Measurements from ENCODE around the gene CCDC33. TPM values are rescaled to one million over a fixed set of nuclear protein-coding genes. Genes with fewer than 3 reads are reported as not detected.

Gene CCDC33
- total RNA-seq, 1 experiment from 2014 or later: not detected

- H3K9me3 Mint-ChIP-seq (ENCODE audit: unreplicated experiment): no peaks in the 10 kb centered on the region
- H3K36me3 Mint-ChIP-seq (ENCODE audit: insufficient read depth, unreplicated experiment): no peaks in the 10 kb centered on the region
- Histone ChIP-seq H3K9me3 (no peaks in the 10 kb centered on the region), H3K4me1 (peaks cover 12% of the 10 kb centered on the region; the same call in 1 of the 2 replicates), H3K27me3 (replicated peaks; ENCODE audit: control insufficient read depth, insufficient read depth, low read length) (no peaks in the 10 kb centered on the region), H3K4me3 (ENCODE audit: low read depth, low read length) (no peak overlapping the region), H3K36me3 (ENCODE audit: control insufficient read depth, insufficient read depth, low read length) (no peaks in the 10 kb centered on the region)
- ChIA-PET CTCF (no interaction called here), POLR2A (no interaction called here)
- DNase-seq: no peak
- H3K27ac Mint-ChIP-seq (ENCODE audit: unreplicated experiment): no peak overlapping the region
- no TSS peak for BruUV-seq (replicated peaks)
- intact Hi-C loops (cut with micrococcal nuclease; ENCODE audit: unreplicated experiment): no loop called here
- H3K4me1 Mint-ChIP-seq (ENCODE audit: low read depth, unreplicated experiment): peaks cover 7% of the 10 kb centered on the region
- no peaks in the 10 kb centered on the region for H3K27me3 Mint-ChIP-seq (ENCODE audit: insufficient read depth, unreplicated experiment)
- no peak for TF ChIP-seq CTCF (IDR thresholded peaks at IDR 0.05; ENCODE audit: insufficient read depth in 1 of 2, low read depth in 1 of 2, low read length in 1 of 2, severe bottlenecking in 1 of 2, unreplicated experiment in 1 of 2)
- no peak overlapping the region for H3K4me3 Mint-ChIP-seq (ENCODE audit: unreplicated experiment)
These were observed 36.9 kb upstream of the CCDC33 start for GRCh38 chr15:74199297-74199652.

- intact Hi-C loops (cut with micrococcal nuclease; ENCODE audit: unreplicated experiment): no loop called here
- ChIA-PET CTCF (no interaction called here), POLR2A (no interaction called here)
- Mint-ChIP-seq H3K4me3 (ENCODE audit: unreplicated experiment) (no peak overlapping the region), H3K4me1 (ENCODE audit: low read depth, unreplicated experiment) (peaks cover 7% of the 10 kb centered on the region), H3K9me3 (ENCODE audit: unreplicated experiment) (no peaks in the 10 kb centered on the region), H3K27ac (ENCODE audit: unreplicated experiment) (no peak overlapping the region), H3K36me3 (ENCODE audit: insufficient read depth, unreplicated experiment) (no peaks in the 10 kb centered on the region), H3K27me3 (ENCODE audit: insufficient read depth, unreplicated experiment) (no peaks in the 10 kb centered on the region)
- no peaks in the 10 kb centered on the region for H3K36me3 ChIP-seq (ENCODE audit: control insufficient read depth, insufficient read depth, low read length)
- no peak for DNase-seq
- H3K9me3 ChIP-seq: no peaks in the 10 kb centered on the region
- H3K27me3 ChIP-seq (replicated peaks; ENCODE audit: control insufficient read depth, insufficient read depth, low read length): no peaks in the 10 kb centered on the region
- H3K4me3 ChIP-seq (ENCODE audit: low read depth, low read length): no peak overlapping the region
- no peak for TF ChIP-seq CTCF (IDR thresholded peaks at IDR 0.05; ENCODE audit: insufficient read depth in 1 of 2, low read depth in 1 of 2, low read length in 1 of 2, severe bottlenecking in 1 of 2, unreplicated experiment in 1 of 2)
- no TSS peak for BruUV-seq (replicated peaks)
- H3K4me1 ChIP-seq: peaks cover 12% of the 10 kb centered on the region; the same call in 1 of the 2 replicates
These were observed 35.7 kb upstream of the CCDC33 start for GRCh38 chr15:74200412-74200815.

- Histone ChIP-seq H3K4me1 (peaks cover 12% of the 10 kb centered on the region; the same call in 1 of the 2 replicates), H3K27me3 (replicated peaks; ENCODE audit: control insufficient read depth, insufficient read depth, low read length) (no peaks in the 10 kb centered on the region), H3K9me3 (no peaks in the 10 kb centered on the region), H3K36me3 (ENCODE audit: control insufficient read depth, insufficient read depth, low read length) (no peaks in the 10 kb centered on the region), H3K4me3 (ENCODE audit: low read depth, low read length) (no peak overlapping the region)
- Mint-ChIP-seq H3K36me3 (ENCODE audit: insufficient read depth, unreplicated experiment) (no peaks in the 10 kb centered on the region), H3K27ac (ENCODE audit: unreplicated experiment) (no peak overlapping the region), H3K4me1 (ENCODE audit: low read depth, unreplicated experiment) (peaks cover 7% of the 10 kb centered on the region), H3K4me3 (ENCODE audit: unreplicated experiment) (no peak overlapping the region), H3K9me3 (ENCODE audit: unreplicated experiment) (no peaks in the 10 kb centered on the region), H3K27me3 (ENCODE audit: insufficient read depth, unreplicated experiment) (no peaks in the 10 kb centered on the region)
- ChIA-PET POLR2A (no interaction called here), CTCF (no interaction called here)
- no peak for DNase-seq
- no TSS peak for BruUV-seq (replicated peaks)
- TF ChIP-seq CTCF (IDR thresholded peaks at IDR 0.05; ENCODE audit: insufficient read depth in 1 of 2, low read depth in 1 of 2, low read length in 1 of 2, severe bottlenecking in 1 of 2, unreplicated experiment in 1 of 2): no peak
- intact Hi-C loops (cut with micrococcal nuclease; ENCODE audit: unreplicated experiment): no loop called here
These were observed 35.2 kb upstream of the CCDC33 start for GRCh38 chr15:74200871-74201419.
